Testis (tissue), 3 donors: ENCODE data around the gene DENND2D. TPM values are rescaled to one million over a fixed set of nuclear protein-coding genes. Genes with fewer than 3 reads are reported as not detected.

Source experiments
- DNase-seq: peaks from one replicate; pipeline ENCODE4 v3.0.0-alpha.2; 2019
- H3K27ac ChIP-seq, 2 donors: fragments of 200-600 bp; sonication (generic); one replicate each; pipeline ENCODE4 v1.5.1; 2019
- H3K27me3 ChIP-seq: fragments of 200-600 bp; sonication (generic); one replicate; pipeline ENCODE4 v1.5.1; 2019
- H3K36me3 ChIP-seq: fragments of 200-600 bp; sonication (generic); one replicate; pipeline ENCODE4 v1.5.1; 2017; ENCODE audit warnings: low read depth; ENCODE audit errors: missing control alignments
- H3K4me1 ChIP-seq: fragments of 200-600 bp; sonication (generic); one replicate; pipeline ENCODE4 v1.5.1; 2019
- H3K4me3 ChIP-seq, 2 donors: fragments of 200-600 bp; sonication (generic); one replicate each; pipeline ENCODE4 v1.5.1; 2017 to 2019
- H3K9me3 ChIP-seq: fragments of 200-600 bp; sonication (generic); one replicate; pipeline ENCODE4 v1.5.1; 2017
- POLR2A ChIP-seq: fragments of 450-650 bp; IDR thresholded peaks from one replicate; pipeline ENCODE4 v1.6.1; 2017; ENCODE audit warnings: antibody characterized with exemption, mild to moderate bottlenecking, moderate library complexity
- WGBS, 2 donors: methylation state at CpG; one replicate each; pipeline ENCODE4 v1.1.5; 2018; 5-methylcytosine and 5-hydroxymethylcytosine counted together
- intact Hi-C: fragments of 100-400 bp; cut with DNase I; formaldehyde crosslinking; loops from one replicate; pipeline ENCODE4 v1.15.1; 2023; ENCODE audit warnings: low total_unique reads
- polyA plus RNA-seq: library from polyadenylated mRNA; stranded (reverse); fragments of 350-450 nt; fragmentation: Illumina TruSeq; extraction: RNeasy Lipid Tissue Mini Kit (QIAGEN cat#74804); gene quantifications from one replicate; pipeline ENCODE4 v1.2.3, GENCODE V29; 2014; ENCODE audit warnings: low read depth, low replicate concordance; ENCODE audit not compliant: insufficient read depth
- total RNA-seq, 2 donors: library from RNA; depleted of rRNA; stranded (reverse); fragments of >200 nt; gene quantifications; one replicate each; pipeline ENCODE4 v1.2.3, GENCODE V29; 2016
- TF ChIP-seq, protein P1 (sequence below), 3 experiments: fragments of 450-650 bp in 2 of 3; fragments of 200-600 bp in 1 of 3; sonication (generic) in 1 of 3; IDR thresholded peaks; one replicate each; pipeline ENCODE4 v1.5.1; 2016 to 2019; ENCODE audit warnings: antibody characterized with exemption in 3 of 3, mild to moderate bottlenecking in 2 of 3, moderate library complexity in 1 of 3

Gene DENND2D
- total and polyA plus RNA-seq, 3 donors from 2014 or later, result 21.2 to 38.8 (median 22.9) TPM

DNA sequence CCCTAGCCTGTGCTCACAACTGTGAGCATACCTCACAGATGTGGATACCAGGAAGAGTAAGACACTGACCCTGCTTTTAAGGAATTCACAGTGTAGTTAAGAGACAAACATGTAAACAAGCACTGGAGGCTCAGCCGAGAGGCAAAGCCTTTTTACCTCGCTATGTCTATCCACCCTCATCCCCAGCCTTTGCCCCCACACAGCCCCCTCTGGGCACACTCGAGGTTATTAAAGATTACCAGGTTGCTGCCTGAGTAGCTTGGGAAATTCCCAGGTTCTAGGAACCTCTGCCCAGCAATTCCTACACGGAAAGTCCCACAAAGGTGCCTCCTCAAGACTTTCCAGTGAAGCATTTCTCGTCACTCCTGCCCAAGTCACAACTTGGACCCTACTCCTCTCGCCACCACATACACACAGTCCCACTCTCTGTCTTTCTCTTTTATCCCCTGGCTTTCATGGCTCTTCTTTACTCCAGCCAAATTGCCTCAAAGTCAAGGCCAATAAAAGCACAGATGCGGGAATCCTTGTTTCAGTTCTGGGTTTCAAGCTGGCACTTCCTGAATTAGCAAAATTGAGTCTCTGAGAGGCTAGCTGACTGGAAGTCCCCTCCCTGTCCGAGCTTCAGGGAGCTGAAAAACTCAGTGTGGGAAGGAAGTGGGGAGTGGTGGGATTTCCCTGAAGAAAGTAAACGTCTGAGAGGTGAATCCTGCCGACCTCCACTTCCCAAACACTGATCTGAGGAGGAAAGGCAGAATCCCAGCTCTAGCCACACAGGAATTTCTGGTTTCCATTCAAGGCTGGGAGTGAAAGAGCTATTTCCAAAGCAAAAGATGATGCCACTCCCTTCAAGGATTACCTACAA is 7.6 kb downstream of the DENND2D start:
- DNase-seq, result no peak
- no peak for TF ChIP-seq POLR2A
- TF ChIP-seq, protein P1, sequence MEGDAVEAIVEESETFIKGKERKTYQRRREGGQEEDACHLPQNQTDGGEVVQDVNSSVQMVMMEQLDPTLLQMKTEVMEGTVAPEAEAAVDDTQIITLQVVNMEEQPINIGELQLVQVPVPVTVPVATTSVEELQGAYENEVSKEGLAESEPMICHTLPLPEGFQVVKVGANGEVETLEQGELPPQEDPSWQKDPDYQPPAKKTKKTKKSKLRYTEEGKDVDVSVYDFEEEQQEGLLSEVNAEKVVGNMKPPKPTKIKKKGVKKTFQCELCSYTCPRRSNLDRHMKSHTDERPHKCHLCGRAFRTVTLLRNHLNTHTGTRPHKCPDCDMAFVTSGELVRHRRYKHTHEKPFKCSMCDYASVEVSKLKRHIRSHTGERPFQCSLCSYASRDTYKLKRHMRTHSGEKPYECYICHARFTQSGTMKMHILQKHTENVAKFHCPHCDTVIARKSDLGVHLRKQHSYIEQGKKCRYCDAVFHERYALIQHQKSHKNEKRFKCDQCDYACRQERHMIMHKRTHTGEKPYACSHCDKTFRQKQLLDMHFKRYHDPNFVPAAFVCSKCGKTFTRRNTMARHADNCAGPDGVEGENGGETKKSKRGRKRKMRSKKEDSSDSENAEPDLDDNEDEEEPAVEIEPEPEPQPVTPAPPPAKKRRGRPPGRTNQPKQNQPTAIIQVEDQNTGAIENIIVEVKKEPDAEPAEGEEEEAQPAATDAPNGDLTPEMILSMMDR (IDR thresholded peaks at IDR 0.05), result no peak
- Histone ChIP-seq H3K9me3 (no peaks in the 10 kb centered on the region), H3K27me3 (no peaks in the 10 kb centered on the region), H3K36me3 (no peaks in the 10 kb centered on the region), H3K4me3 (no peak overlapping the region), H3K4me1 (peaks cover 14% of the 10 kb centered on the region), H3K27ac (peak overlapping the region in 1 of 2 donors; percentile 45)
- WGBS, 2 donors, result 38 to 45% methylated on average over 10 of the region's 10 CpGs
- intact Hi-C loops, result no loop called here

DNA sequence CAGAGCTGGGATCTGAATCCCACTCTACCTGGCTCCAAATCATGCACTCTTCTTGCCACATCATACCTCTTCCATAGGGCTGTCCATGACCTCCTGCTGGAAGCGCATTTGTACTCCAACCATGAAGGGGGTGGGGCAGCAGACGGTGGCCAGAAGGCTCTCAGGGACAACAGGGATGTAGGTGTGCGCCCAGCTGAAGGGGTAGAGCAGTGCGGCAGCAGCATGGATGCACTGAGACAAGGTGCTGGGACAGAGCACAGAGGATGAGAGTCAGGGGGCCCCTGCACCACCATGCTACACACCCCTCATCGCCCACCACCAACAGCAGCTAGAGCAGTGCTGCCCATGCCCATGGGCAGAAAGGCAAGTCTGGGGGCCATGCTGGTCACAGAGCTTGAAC is 8.4 kb downstream of the DENND2D start:
- 89 to 94% methylated on average over 4 to 5 of the region's 5 CpGs for WGBS, 2 donors
- DNase-seq, result no peak
- Histone ChIP-seq H3K9me3 (no peaks in the 10 kb centered on the region), H3K27me3 (no peaks in the 10 kb centered on the region), H3K4me1 (peaks cover 14% of the 10 kb centered on the region), H3K4me3 (no peak overlapping the region), H3K27ac (no peak overlapping the region), H3K36me3 (no peaks in the 10 kb centered on the region)
- TF ChIP-seq, protein P1 (IDR thresholded peaks at IDR 0.05), result no peak
- no peak for TF ChIP-seq POLR2A
- intact Hi-C loops, result no loop called here

DNA sequence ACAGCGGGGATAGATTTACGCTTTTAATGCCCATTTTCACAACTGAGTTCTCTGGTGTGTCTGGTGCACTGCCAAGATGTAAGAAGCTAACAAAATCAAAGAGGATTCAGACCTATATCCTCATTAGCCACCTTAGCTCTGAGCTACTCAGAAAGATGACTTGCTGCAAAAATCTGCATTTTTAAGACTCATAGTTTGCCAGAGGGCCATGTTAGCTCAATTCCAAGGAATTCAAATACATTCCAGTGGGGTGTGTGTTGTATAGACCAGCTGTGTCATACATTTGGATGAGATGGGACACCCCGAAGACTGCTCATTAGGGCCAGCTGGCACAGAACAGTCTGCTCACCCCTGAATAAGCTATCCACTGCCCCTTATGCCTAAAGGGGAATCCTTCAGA is 8.9 kb downstream of the DENND2D start:
- Histone ChIP-seq H3K36me3 (no peaks in the 10 kb centered on the region), H3K27ac (no peak overlapping the region), H3K9me3 (no peaks in the 10 kb centered on the region), H3K4me1 (peaks cover 14% of the 10 kb centered on the region), H3K27me3 (no peaks in the 10 kb centered on the region), H3K4me3 (no peak overlapping the region)
- TF ChIP-seq, protein P1 (IDR thresholded peaks at IDR 0.05), result no peak
- no peak for TF ChIP-seq POLR2A
- intact Hi-C loops, result no loop called here
- DNase-seq, result no peak
- WGBS, 2 donors, result 46 to 59% methylated on average over 3 of the region's 3 CpGs

DNA sequence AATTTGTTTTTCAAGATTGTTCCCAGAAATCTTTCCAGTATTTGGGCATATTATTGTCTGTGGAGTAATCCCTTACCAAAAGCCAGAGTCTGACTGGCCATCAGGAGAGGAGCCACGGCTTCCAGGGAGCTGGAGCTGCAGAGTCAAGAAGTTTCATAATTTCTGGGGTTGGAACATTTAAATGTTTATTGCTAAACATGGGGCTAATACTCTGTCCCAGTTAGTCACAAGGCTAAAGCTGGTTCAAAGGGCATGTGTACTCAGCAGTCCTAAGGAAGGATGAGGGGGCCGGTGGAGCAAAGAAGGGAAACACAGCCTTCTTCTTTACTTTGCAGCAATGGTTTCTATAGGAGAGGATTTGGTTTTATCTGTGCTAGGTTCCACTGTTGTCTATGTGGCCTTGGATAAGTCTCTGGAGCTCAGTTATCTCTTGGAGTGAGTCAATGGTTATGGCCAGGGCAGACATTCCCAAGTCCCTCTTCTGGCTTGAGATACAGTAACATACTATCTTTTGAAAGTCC is 9.5 kb downstream of the DENND2D start:
- Histone ChIP-seq H3K27ac (no peak overlapping the region), H3K9me3 (no peaks in the 10 kb centered on the region), H3K4me1 (peaks cover 14% of the 10 kb centered on the region), H3K36me3 (no peaks in the 10 kb centered on the region), H3K27me3 (no peaks in the 10 kb centered on the region), H3K4me3 (no peak overlapping the region)
- DNase-seq, result no peak
- TF ChIP-seq, protein P1 (IDR thresholded peaks at IDR 0.05), result no peak
- TF ChIP-seq POLR2A, result no peak
- 61 to 81% methylated on average over 2 of the region's 2 CpGs for WGBS, 2 donors
- intact Hi-C loops, result no loop called here

DNA sequence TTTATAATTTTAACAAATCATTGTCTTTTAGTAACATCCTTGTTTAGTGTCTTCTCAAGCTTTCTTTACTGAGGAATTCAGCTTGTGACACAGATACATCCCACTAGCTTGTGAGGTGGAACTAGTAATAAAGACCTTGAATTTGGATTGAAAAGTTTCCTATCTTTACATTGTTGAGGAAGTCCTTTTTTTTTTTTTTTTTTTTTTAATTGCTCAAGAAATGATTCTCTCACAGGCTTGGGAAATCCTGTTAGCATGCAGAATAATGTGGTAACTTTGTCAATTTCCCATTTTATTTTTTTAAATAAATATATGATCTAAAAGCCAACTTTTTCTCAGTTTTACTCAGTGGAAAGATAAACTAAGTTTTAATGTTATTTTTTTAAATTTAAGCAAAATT is 15.8 kb downstream of the DENND2D start:
- intact Hi-C loops, result no loop called here
- TF ChIP-seq, protein P1 (IDR thresholded peaks at IDR 0.05), result no peak
- TF ChIP-seq POLR2A, result no peak
- no peaks in the 10 kb centered on the region for H3K36me3 ChIP-seq

More for the DNA sequence above, 15.8 kb downstream of the DENND2D start:
- DNase-seq, result no peak
- no peak overlapping the region for H3K4me3 ChIP-seq
- no peaks in the 10 kb centered on the region for H3K4me1 ChIP-seq
- H3K9me3 ChIP-seq, result no peaks in the 10 kb centered on the region
- no peaks in the 10 kb centered on the region for H3K27me3 ChIP-seq
- H3K27ac ChIP-seq, result no peak overlapping the region
